ENCODE results near the gene TIMM13.
"Not testable (repeated sequence)": the region's sequence is repeated elsewhere in the genome, so short reads cannot be mapped to it uniquely, and the experiment has no call there.

Gene TIMM13

GRCh38 chr19:2415281-2415972, 12.0 kb downstream of the TIMM13 start:
- no peak for DNase-seq (ENCODE audit: low read depth, low spot score)

GRCh38 chr19:2413629-2414028, 13.8 kb downstream of the TIMM13 start:
- no peak for DNase-seq (ENCODE audit: low read depth, low spot score)

- no peak for DNase-seq (ENCODE audit: low read depth, low spot score)
Measured at GRCh38 chr19:2413159-2413558, 14.2 kb downstream of the TIMM13 start.

GRCh38 chr19:2412449-2412848, 14.9 kb downstream of the TIMM13 start:
- DNase-seq (ENCODE audit: low read depth, low spot score) = no peak

- DNase-seq (ENCODE audit: low read depth, low spot score) = no peak
Measured at GRCh38 chr19:2411709-2412108, 15.7 kb downstream of the TIMM13 start.

- no peak for DNase-seq (ENCODE audit: low read depth, low spot score)
Measured at GRCh38 chr19:2410023-2410422, 17.4 kb downstream of the TIMM13 start.

GRCh38 chr19:2409352-2409912, 18.0 kb downstream of the TIMM13 start:
- no peak for DNase-seq (ENCODE audit: low read depth, low spot score)

- DNase-seq (ENCODE audit: low read depth, low spot score) = no peak
Measured at GRCh38 chr19:2408247-2408646, 19.1 kb downstream of the TIMM13 start.

- no peak for DNase-seq (ENCODE audit: low read depth, low spot score)
Measured at GRCh38 chr19:2399582-2399981, 27.8 kb downstream of the TIMM13 start.

- DNase-seq (ENCODE audit: low read depth, low spot score) = no peak
Measured at GRCh38 chr19:2398735-2399305, 28.6 kb downstream of the TIMM13 start.

GRCh38 chr19:2397173-2397572, 30.2 kb downstream of the TIMM13 start:
- DNase-seq (ENCODE audit: low read depth, low spot score) = not testable (repeated sequence)

- not testable (repeated sequence) for DNase-seq (ENCODE audit: low read depth, low spot score)
Measured at GRCh38 chr19:2395293-2395829, 32.0 kb downstream of the TIMM13 start.

- no peak for DNase-seq (ENCODE audit: low read depth, low spot score)
Measured at GRCh38 chr19:2394442-2395292, 32.7 kb downstream of the TIMM13 start.

- DNase-seq (ENCODE audit: low read depth, low spot score) = no peak
Measured at GRCh38 chr19:2394054-2394441, 33.3 kb downstream of the TIMM13 start.

- not testable (repeated sequence) for DNase-seq (ENCODE audit: low read depth, low spot score)
Measured at GRCh38 chr19:2392899-2393298, 34.5 kb downstream of the TIMM13 start.

- DNase-seq (ENCODE audit: low read depth, low spot score) = no peak
Measured at GRCh38 chr19:2392366-2392765, 35.0 kb downstream of the TIMM13 start.

- DNase-seq (ENCODE audit: low read depth, low spot score) = no peak
Measured at GRCh38 chr19:2391118-2391725, 36.2 kb downstream of the TIMM13 start.

GRCh38 chr19:2389594-2389993, 37.8 kb downstream of the TIMM13 start:
- DNase-seq (ENCODE audit: low read depth, low spot score) = no peak

- DNase-seq (ENCODE audit: low read depth, low spot score) = no peak
Measured at GRCh38 chr19:2387367-2388288, 39.8 kb downstream of the TIMM13 start.

- DNase-seq (ENCODE audit: low read depth, low spot score) = peak; percentile 59
Measured at GRCh38 chr19:2385053-2385721, 42.2 kb downstream of the TIMM13 start.

Measured in iPS DF 19.7 (cell line).